Neural crest cell (in vitro differentiated cells): Measurements from ENCODE around the gene PPFIBP1. TPM values are rescaled to one million over a fixed set of nuclear protein-coding genes. Genes with fewer than 3 reads are reported as not detected.

Source experiments
- DNase-seq: peaks from one replicate; pipeline ENCODE4 v3.0.0; 2021; ENCODE audit warnings: low read depth, mixed read lengths, low spot score
- H3K27ac Mint-ChIP-seq: one replicate; pipeline ENCODE4 v1.8.0; 2021; ENCODE audit warnings: mild to moderate bottlenecking, mixed read lengths; ENCODE audit not compliant: unreplicated experiment
- H3K27me3 Mint-ChIP-seq: 2 replicates; pipeline ENCODE4 v1.8.0; 2021; ENCODE audit warnings: low read depth, mild to moderate bottlenecking, mixed read lengths
- H3K36me3 Mint-ChIP-seq: 2 replicates; pipeline ENCODE4 v1.8.0; 2021; ENCODE audit warnings: low read depth, mild to moderate bottlenecking, mixed read lengths
- H3K4me1 Mint-ChIP-seq: 2 replicates; pipeline ENCODE4 v1.8.0; 2021; ENCODE audit warnings: mixed read lengths
- H3K4me3 Mint-ChIP-seq: one replicate; pipeline ENCODE4 v1.8.0; 2021; ENCODE audit warnings: mild to moderate bottlenecking, mixed read lengths
- H3K9me3 Mint-ChIP-seq: 2 replicates; pipeline ENCODE4 v1.8.0; 2021; ENCODE audit warnings: mixed read lengths
- total RNA-seq: library from RNA; stranded (reverse); gene quantifications from 2 replicates; pipeline ENCODE4 v1.2.1, GENCODE V29; 2021
- TF ChIP-seq, protein P1 (sequence below): fragments of 200-600 bp; sonication (generic); conservative IDR thresholded peaks from 2 replicates; pipeline ENCODE4 v1.5.0; 2021; ENCODE audit warnings: antibody characterized with exemption, mild to moderate bottlenecking

Gene PPFIBP1
- total RNA-seq, 1 donor from 2014 or later, result 47.5 TPM

DNA sequence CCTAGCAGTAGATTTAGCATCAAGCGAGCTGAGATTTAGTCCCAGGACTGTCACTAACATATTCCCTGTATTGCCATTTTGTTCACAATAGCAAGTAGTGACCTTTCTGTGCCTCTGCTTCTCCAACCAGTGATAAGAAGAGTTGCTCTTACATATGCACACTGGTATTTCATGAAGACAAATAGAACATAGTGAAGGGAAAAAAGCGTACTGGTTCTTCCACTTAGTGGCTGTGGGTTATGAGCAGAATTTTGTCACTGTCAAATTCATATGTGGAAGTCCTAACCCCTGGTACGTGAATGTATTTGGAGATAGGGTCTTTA lies 12.3 kb upstream of the PPFIBP1 start:
- TF ChIP-seq, protein P1, sequence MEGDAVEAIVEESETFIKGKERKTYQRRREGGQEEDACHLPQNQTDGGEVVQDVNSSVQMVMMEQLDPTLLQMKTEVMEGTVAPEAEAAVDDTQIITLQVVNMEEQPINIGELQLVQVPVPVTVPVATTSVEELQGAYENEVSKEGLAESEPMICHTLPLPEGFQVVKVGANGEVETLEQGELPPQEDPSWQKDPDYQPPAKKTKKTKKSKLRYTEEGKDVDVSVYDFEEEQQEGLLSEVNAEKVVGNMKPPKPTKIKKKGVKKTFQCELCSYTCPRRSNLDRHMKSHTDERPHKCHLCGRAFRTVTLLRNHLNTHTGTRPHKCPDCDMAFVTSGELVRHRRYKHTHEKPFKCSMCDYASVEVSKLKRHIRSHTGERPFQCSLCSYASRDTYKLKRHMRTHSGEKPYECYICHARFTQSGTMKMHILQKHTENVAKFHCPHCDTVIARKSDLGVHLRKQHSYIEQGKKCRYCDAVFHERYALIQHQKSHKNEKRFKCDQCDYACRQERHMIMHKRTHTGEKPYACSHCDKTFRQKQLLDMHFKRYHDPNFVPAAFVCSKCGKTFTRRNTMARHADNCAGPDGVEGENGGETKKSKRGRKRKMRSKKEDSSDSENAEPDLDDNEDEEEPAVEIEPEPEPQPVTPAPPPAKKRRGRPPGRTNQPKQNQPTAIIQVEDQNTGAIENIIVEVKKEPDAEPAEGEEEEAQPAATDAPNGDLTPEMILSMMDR, result no peak
- H3K27me3 Mint-ChIP-seq, result no peaks in the 10 kb centered on the region
- peaks cover 34% of the 10 kb centered on the region for H3K4me1 Mint-ChIP-seq
- H3K9me3 Mint-ChIP-seq, result peaks cover 1% of the 10 kb centered on the region
- H3K4me3 Mint-ChIP-seq, result no peak overlapping the region
- no peak for DNase-seq
- H3K27ac Mint-ChIP-seq, result no peak overlapping the region
- H3K36me3 Mint-ChIP-seq, result peaks cover 2% of the 10 kb centered on the region

GRCh38 chr12:27513155-27513824 lies 10.7 kb upstream of the PPFIBP1 start:
- DNase-seq, result no peak
- peak overlapping the region; percentile 52 for H3K27ac Mint-ChIP-seq
- TF ChIP-seq, protein P1, result no peak
- H3K4me3 Mint-ChIP-seq, result no peak overlapping the region
- no peaks in the 10 kb centered on the region for H3K27me3 Mint-ChIP-seq
- H3K4me1 Mint-ChIP-seq, result peaks cover 35% of the 10 kb centered on the region
- no peaks in the 10 kb centered on the region for H3K9me3 Mint-ChIP-seq
- H3K36me3 Mint-ChIP-seq, result no peaks in the 10 kb centered on the region

DNA sequence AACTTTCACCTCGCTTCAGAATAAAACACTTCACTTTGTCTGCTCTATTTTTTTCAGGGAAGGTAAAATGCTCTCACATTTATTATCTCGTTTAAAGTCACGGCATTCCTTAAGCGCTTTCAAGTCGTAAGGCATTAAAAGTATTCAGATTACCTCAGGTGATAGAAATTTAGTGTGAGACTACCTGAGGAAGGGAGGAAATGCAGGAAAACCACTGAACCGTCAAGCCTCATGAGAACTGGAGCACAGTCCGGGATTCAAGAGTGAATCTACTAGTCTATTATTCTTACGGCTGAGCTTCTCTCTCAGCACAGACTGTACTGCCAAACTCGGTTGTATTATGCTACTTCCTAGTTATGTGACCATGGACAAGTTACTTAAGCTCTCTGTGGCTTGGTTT lies 8.3 kb upstream of the PPFIBP1 start:
- Mint-ChIP-seq H3K27ac (no peak overlapping the region), H3K9me3 (no peaks in the 10 kb centered on the region), H3K4me3 (no peak overlapping the region), H3K27me3 (no peaks in the 10 kb centered on the region), H3K4me1 (peaks cover 37% of the 10 kb centered on the region), H3K36me3 (no peaks in the 10 kb centered on the region)
- no peak for DNase-seq
- TF ChIP-seq, protein P1, result no peak

- no peak overlapping the region for H3K27ac Mint-ChIP-seq
- no peaks in the 10 kb centered on the region for H3K9me3 Mint-ChIP-seq
- H3K36me3 Mint-ChIP-seq, result no peaks in the 10 kb centered on the region
- no peak for DNase-seq
- no peaks in the 10 kb centered on the region for H3K27me3 Mint-ChIP-seq
- TF ChIP-seq, protein P1, result no peak
- peaks cover 37% of the 10 kb centered on the region for H3K4me1 Mint-ChIP-seq
- no peak overlapping the region for H3K4me3 Mint-ChIP-seq
Observed at GRCh38 chr12:27516625-27517024, 7.4 kb upstream of the PPFIBP1 start.

DNA sequence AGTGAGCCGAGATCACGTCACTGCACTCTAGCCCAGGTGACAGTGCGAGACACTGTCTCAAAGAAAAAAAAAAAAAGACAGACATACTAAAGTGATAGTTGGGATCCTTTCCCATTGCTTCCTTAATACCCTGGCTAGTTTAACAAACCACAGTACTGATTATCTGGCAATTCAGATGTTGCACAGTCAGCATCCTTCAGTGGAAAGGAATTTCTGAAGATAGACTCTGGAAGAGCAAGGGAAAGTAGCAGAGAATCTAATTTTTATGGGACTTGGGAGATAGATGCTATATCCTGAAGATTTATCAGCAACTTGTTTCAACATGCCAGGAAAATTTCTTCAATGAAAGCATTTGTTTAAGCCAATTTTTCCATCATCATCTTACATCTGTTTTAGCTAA lies 6.5 kb upstream of the PPFIBP1 start:
- TF ChIP-seq, protein P1, result no peak
- no peaks in the 10 kb centered on the region for H3K36me3 Mint-ChIP-seq
- H3K4me1 Mint-ChIP-seq, result peaks cover 42% of the 10 kb centered on the region
- H3K27ac Mint-ChIP-seq, result no peak overlapping the region
- no peak for DNase-seq
- H3K9me3 Mint-ChIP-seq, result no peaks in the 10 kb centered on the region
- no peak overlapping the region for H3K4me3 Mint-ChIP-seq
- H3K27me3 Mint-ChIP-seq, result no peaks in the 10 kb centered on the region
